GM18520 (cell line): ENCODE results near the gene MBNL2.
"Not testable (repeated sequence)": the region's sequence is repeated elsewhere in the genome, so short reads cannot be mapped to it uniquely, and the experiment has no call there.

Experiments used
- ATAC-seq: cut with Tn5 transposase; IDR thresholded peaks from one replicate; pipeline ENCODE4 v1.9.1; 2021; ENCODE audit not compliant: unreplicated experiment

MBNL2 gene

DNA sequence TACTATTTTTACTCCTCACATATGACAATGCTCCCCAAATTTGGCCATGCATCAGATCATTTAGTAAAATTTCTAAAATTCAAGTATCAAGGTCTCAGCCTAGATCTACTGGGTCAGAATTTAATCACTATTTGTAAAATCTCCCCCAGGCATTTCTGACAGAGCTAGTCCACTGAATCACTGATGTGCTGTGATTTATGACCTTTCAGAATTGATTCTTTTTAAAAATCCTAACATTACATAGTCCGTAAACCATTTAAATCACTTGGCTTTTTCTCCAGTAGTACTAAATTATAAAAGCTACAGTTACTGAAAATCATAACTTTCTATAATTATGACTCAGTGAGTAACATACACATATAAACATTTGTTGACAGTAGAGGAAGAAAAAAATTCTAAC lies 119.0 kb downstream of the MBNL2 start:
- no peak for ATAC-seq

DNA sequence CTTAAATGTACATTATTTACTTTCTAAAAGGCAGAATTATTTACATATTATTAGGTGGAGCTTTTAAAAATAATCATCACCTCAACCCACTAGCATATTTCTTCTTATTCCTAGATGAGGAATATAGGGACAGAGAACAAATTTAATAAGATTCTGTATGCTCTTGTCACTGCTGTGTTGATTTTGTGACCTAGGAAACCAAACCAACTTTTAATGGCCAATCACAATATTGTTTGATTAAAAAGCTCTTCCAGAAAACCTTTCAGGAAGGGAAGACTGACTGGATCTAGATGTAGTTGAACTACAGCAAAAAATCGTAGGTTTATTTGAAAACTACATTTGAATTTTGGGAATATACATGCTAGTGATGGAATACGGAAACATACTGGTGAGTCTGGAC lies 120.0 kb downstream of the MBNL2 start:
- ATAC-seq: no peak

DNA sequence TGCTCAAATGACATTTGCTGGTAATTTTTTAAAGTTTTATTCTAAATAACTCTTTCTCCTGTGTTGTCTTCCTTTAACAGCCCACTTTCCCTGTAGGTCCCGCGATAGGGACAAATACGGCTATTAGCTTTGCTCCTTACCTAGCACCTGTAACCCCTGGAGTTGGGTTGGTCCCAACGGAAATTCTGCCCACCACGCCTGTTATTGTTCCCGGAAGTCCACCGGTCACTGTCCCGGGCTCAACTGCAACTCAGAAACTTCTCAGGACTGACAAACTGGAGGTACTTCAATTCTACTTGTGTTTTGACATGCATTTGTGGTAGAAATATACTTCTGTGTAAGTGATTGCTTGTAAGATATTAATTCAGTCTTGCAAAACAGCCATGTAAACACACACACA lies 120.8 kb downstream of the MBNL2 start:
- ATAC-seq: no peak

DNA sequence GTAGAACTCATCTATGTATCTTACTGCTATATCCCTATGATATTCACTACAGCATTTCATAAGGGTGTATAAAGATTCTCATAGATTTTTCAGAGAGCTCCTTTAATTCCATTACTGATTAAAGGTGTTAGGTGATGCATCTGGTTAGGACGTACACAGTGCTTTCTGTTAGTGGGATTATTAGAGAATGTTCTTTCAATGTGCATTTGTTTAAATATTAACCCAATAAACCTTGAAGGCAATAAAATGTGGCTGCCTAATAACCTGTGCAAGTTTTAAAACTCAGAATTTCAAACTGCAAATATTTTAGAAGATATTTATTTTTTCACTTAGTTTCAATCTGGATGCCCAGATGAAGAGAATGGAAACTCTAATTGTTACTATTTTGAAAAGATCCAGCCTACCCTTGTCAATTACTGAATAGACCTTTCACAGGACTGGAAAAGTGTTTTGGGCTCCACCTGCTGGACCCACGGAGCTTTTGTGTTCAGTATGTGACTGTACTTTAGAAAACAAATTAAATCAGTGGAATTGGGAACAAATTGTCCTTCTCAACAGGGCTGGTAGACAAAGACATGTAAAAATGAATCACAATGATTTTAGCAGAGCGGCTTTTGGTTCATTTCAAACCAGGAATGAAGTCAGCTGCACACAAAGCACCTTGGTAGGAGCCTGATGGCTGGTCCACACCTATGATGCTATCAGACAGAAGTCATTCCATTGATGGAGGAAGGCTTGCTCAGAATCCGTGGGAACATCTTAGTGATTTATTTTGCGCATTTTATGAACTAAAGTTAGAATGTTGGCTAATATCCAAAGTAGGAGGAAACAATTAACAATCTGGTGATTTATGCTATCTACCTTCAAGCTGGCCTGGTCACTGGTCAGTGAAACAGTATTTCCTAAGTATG lies 122.4 kb downstream of the MBNL2 start:
- ATAC-seq: peak; percentile 51

DNA sequence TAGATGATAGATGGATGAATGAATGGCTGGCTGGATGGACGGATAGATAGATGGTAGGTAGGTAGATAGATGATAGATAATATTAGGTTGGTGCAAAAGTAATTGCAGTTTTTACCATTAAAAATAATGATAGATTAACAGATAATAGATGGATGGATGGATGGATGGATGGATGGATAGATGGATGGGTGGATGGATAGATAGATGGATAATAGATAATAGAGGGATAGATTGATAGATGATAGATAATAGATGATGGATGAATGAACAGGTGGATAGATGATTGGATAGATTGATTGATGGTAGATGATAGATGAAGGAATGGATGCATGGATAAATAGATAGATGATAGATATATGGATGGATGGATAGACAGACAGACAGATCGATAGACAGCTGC lies 124.0 kb downstream of the MBNL2 start:
- ATAC-seq: no peak

DNA sequence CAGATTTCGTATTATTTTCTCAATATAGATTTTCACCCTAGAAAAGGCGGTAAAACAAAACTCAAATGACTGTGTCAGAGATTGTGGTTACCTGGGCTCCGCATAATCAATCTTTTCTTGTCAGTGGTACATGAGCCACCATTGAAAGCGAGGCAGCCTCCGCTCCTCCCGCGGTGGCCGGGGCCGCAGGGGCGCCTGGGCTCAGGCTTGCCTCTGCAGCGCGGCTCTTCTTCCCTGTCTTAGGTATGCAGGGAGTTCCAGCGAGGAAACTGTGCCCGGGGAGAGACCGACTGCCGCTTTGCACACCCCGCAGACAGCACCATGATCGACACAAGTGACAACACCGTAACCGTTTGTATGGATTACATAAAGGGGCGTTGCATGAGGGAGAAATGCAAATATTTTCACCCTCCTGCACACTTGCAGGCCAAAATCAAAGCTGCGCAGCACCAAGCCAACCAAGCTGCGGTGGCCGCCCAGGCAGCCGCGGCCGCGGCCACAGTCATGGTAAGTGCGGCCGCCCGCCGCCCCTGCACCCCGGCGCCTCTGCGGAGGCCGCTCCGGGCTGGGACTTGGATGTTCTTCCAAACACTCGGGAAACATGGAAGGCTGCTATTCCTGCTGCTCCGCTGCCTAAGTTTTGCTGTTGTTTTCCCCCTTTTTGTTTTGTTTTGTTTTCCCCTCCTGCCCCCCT lies 124.6 kb downstream of the MBNL2 start:
- no peak for ATAC-seq

DNA sequence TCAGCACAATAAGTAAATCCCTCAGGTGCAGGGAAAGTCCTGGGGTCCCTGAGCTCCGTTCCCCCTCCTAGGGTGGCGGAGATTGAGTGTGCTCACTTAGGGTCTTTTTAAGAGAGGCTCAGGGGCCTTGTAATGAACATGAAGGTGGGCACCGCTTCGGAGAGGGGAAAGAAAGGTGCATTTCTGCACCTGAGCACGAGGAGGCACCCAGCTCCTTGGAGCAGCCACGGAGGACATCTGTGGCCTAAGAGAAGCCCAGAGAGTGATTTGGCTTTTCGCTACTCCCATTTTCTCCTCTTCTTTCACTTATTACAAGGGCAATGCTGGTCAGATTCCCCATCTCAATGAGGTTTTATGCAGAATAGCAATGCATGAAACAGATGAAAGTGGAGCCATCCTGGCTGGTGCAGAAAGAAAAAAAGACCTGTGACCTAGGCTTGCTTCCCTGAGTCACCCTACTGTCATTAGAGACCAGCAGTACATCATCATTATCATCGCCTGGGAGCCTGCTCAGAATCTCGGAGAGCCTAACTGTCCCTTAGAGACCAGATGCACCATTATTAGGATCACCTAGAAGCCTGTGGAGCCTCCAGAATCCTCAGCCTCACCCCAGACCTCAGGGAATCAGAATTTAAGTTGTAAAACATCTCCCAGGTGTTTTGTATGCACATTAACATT lies 125.3 kb downstream of the MBNL2 start:
- ATAC-seq: no peak

DNA sequence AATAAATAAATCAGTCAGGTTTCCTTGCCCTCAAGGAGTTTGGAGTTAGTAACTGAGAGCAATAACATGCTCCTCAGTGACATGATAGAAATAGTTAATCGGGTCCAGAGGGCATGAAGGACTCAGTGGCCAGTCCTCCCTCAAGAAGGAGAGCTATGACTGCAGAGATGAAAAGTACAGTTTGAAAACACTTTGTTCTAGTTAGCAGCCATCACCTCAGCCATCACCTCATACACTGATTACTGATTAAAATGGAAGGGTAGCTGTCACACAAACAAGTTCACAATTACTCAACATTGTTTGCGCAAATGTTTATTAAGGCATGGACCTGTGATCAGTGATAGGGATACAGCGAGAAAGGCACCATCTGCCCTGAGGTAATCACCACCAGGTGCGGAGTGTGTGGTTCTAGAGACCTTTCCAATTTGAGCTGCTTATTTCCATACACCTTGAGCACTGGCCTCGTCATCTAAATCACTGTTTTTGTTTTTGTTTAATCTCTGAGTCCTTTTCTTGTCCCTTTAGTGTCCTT lies 126.5 kb downstream of the MBNL2 start:
- ATAC-seq: no peak

DNA sequence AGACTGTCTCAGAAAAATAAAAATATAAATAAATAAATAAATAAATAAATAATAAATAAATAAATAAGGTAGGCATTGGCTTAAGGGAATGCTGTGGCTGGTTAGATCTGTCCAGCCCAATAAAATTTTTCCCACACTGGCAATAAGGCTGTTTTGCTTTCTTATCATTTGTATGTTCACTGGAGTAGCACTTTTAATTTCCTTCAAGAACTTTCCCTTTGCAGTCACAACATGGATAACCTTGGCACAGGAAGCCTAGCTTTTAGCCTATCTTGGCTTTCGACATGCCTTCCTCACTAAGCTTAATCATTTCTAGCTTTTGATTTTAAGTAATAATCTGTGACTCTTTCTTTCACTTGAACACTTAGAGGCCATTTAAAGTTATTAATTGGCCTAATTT lies 129.9 kb downstream of the MBNL2 start:
- ATAC-seq: not testable (repeated sequence)

DNA sequence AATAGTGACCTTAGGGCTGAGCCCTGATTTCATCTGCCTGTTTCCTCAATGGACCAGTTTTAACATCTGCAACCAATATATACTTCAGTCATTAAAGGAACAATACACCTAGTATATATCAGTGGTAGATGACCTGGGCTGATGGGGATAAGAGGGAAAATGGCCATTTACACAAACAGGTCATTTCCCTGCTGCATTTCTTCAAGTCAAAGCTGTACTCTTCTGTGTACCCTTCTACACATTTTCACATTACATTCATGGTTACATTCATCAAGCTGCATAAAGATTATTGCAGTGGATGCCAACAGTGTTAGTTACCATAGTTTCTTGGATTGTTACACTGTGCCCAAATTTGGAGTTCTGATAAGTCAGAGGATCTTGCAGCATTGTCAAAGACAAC lies 130.7 kb downstream of the MBNL2 start:
- ATAC-seq: no peak

DNA sequence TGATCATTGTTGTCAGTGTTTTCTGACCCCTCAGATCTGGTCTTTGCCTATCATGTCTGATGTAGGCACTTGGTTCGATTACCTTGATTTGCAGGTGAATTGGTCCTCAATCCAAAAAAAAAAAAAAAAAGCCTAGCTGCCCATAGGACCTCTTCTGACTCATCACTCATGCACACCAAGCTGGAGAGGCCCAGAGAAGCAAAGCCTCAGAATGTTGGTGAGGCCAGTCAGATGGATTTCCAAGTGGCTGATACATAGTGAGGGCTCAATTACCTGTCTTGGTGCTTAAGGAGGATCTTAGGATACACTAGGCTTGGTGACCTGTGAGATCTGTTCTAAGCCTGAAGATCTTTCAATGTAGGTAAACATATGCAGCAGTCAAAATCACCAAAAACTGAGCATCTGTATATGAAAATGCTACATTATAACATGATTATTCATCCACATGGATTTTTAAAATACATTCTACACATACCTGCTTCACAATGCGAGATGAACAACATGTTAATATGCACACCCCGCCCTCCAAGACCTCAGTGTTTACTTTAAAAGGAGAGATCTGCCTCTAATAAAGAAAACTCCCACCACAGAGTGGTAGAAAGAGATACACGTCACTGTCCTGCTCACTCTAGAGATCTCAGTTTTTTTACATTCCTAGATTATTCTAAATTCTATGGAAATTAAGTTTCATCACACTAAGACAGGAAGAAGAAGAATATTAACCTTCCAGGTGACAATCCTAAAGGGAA lies 132.0 kb downstream of the MBNL2 start:
- ATAC-seq: no peak

DNA sequence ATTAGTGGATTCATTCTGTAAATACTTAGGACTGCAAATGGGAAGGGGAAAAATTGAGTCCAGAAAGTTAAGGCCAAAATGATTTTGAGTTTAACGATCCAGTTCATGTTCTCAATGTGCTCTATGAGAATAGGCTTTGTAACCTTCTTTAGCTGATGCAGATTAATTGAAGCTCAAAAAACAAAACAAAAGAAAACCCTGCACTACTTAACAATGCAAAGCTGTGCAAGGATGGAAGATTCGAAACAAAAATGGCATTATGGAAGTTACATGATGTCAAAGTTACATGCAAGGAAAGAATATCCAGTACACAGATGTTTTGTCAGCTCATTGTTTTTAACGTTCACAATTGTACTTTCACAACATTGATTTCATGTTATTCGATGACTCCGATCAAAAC lies 132.7 kb downstream of the MBNL2 start:
- no peak for ATAC-seq

DNA sequence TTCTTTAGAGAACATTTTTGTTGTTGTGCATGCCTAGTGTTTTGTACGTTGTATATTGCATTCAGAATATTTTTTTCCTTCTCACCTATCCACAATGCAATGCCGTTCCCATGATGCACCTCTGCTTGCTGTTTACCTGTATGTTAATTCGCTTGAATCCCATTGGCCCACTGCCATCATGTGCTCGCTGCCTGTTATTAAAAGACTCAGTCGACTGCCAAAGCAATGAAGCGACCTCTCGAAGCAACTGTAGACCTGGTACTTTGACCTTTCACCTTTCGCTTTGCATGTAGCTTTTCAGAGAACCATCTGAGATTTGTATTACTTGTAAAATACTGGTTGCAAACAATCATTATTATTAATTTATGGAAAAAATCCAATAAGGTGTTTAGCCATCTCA lies 134.5 kb downstream of the MBNL2 start:
- ATAC-seq: no peak

DNA sequence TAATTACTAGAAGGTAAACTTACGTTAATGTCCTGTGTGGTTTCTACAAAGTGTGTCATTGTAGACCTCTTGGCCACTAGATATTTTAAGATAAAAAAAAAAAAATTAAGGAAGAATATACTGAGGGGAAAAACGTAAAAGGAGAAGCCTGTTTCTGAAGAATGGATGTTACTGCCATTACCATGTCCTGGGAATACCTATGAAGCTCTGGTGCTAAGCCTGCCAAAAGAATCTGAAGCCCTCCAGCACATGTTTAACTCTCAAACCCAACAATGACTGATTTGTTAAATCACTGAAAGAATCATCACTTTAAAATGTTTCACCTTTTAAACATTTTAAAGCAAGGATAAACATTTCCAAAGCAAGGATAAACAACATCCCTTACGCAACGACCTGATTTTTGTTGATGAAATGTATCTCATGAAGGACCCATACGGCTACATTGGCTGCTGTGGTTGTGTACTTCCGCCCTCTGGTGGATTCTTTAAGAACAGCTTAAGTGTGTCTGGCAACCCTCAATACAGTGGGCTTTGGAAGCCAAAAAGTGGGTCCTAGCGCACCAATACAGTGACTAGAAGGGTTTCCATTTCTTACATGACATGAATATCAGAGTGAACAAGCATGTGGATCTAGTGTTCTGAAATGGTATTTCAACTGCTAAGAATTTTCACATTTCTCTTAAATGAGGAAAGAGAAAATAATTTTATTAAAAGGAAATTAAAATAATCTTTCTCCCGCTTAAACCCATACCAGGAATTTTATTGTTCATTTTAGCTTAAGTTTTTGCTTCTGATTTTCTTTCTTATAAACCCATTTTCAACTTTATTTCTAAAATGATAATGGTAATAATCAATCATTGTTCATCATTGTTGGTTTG lies 137.3 kb downstream of the MBNL2 start:
- peak; percentile 68 for ATAC-seq

DNA sequence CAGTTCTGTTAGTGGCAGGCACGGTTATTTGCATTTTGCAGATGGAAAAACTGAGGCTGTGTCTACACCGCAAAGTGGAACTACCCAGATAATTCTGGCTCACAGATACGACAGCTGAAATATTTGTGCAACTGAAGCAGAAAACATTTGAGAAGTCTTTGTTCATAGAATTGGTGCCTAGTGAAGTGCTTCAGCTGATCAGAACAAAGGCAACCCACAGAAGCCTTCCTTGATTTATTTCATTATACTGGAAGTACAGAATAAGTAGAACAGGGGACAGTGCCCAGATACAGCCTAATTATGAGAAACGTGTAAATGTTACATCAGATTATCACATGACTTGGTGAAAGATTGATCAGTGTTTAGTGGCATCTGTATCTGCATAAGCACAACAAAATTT lies 138.5 kb downstream of the MBNL2 start:
- ATAC-seq: no peak

DNA sequence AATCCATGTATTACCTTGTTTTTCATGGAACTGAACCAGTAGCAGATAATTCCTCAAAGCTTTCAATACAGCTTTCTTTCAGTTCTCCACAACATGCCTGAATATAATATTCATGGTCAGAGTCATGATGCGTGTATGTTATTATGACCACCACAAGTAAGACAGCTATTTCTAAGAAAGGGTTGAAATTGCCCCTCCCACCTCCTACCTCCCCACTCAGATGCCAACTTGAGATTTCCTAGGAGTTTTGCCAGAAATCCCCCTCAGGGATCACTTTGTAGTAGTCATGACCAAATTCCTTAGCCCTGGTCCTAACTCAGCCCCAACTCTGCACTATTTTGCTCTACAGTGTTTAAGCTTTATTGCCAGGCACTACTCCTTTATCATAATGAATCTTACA lies 141.9 kb downstream of the MBNL2 start:
- ATAC-seq: no peak

DNA sequence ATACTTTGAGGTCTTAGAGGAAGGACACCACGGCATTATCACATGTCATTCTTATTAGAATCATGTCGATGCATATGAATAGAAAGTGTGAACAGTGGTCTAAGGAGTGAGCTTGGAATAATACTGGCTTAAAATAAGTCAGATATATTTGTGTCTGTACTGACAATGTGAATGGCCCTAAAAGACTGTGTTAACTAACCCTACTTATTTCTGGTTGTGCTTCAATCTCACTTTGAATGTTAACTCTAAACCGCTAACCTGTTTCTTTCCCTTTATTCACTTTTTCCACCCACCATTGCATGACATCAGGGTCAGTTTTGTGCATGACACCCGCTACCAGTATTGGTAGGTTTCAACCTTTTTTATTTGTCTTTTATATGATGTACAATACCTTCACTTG lies 142.7 kb downstream of the MBNL2 start:
- no peak for ATAC-seq

DNA sequence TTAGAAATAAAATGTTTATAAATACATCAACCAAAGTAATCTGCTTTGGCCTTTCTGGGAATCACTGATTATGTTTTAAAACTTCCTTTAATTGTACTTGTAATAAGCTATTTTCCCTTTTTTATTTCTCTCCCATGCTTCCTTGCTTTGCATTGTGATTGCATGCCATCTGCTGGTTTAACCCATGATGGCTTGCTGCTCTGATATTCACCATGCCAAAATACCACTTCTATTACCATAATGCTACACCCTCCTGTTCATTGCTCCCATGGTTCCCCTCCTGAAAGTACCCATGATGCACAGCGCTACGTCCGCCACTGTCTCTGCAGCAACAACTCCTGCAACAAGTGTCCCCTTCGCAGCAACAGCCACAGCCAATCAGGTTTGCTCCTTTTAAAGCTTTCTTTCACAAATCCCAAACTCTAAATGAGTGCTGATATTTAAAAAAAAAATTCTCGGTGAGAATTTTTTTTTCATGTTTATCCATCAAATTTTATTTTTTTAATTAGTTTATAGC lies 144.1 kb downstream of the MBNL2 start:
- no peak for ATAC-seq

DNA sequence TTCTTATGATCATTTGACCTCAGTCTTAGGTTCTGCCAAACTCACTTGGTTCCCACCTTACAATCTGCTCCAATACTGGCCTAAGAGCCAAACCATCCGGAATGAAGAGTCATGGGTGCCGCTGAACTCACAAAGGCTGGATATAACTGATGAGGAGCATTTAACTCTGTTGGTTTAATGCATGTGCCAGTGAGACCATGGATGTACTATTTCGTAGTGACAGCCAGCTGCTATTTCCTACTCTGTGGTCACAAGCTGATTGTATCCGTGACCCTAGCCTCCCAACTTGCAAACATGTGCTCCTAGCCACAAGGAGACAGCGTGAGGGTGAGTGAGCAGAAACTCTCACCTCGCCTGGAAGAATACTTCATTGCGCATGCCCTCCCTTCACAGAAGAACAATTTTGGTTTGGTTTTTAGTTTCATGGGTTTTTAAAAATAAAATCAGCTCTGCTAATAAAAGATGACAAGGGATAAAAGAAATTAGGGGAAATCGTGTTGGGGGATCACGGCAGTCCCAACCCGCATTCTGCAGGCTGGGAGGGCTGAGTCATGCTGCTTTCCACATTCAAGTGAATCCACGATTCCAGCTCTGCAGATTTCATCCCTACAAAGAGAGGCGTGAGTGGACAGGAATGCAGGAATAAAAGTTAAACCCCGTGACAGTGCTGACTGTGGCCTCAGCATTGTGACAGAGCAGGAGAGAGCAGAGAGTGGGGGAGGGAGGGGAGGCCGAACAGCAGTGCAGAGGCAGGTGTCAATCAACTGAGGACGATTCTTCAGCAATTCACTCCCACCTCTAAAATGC lies 145.1 kb downstream of the MBNL2 start:
- ATAC-seq: no peak
